HG03520 (cell line): ENCODE results near the gene RPLP1.

Experiments used
- ATAC-seq: cut with Tn5 transposase; IDR thresholded peaks from one replicate; pipeline ENCODE4 v1.9.1; 2021; ENCODE audit warnings: mild to moderate bottlenecking, moderate library complexity; ENCODE audit not compliant: unreplicated experiment

Gene RPLP1

GRCh38 chr15:69468241-69469121, 15.9 kb downstream of the RPLP1 start:
- no peak for ATAC-seq

GRCh38 chr15:69469467-69470201, 17.0 kb downstream of the RPLP1 start:
- ATAC-seq = no peak

- no peak for ATAC-seq
These were observed 19.4 kb downstream of the RPLP1 start for GRCh38 chr15:69472046-69472445.

- ATAC-seq = no peak
These were observed 19.9 kb downstream of the RPLP1 start for GRCh38 chr15:69472562-69472961.

GRCh38 chr15:69474291-69474690, 21.7 kb downstream of the RPLP1 start:
- no peak for ATAC-seq

GRCh38 chr15:69474846-69475455, 22.3 kb downstream of the RPLP1 start:
- ATAC-seq = no peak

GRCh38 chr15:69475769-69476358, 23.2 kb downstream of the RPLP1 start:
- ATAC-seq = no peak

GRCh38 chr15:69476704-69477473, 24.3 kb downstream of the RPLP1 start:
- ATAC-seq = no peak

GRCh38 chr15:69478259-69478781, 25.7 kb downstream of the RPLP1 start:
- ATAC-seq = no peak

GRCh38 chr15:69479081-69479480, 26.5 kb downstream of the RPLP1 start:
- no peak for ATAC-seq

GRCh38 chr15:69479971-69480370, 27.4 kb downstream of the RPLP1 start:
- no peak for ATAC-seq

GRCh38 chr15:69480932-69481331, 28.3 kb downstream of the RPLP1 start:
- no peak for ATAC-seq

- no peak for ATAC-seq
These were observed 30.2 kb downstream of the RPLP1 start for GRCh38 chr15:69482686-69483256.

GRCh38 chr15:69484837-69485236, 32.2 kb downstream of the RPLP1 start:
- ATAC-seq = no peak

- no peak for ATAC-seq
These were observed 34.0 kb downstream of the RPLP1 start for GRCh38 chr15:69486481-69487110.

- no peak for ATAC-seq
These were observed 36.5 kb downstream of the RPLP1 start for GRCh38 chr15:69489073-69489571.

GRCh38 chr15:69490356-69491037, 37.9 kb downstream of the RPLP1 start:
- no peak for ATAC-seq

GRCh38 chr15:69491038-69491505, 38.5 kb downstream of the RPLP1 start:
- ATAC-seq = no peak

- no peak for ATAC-seq
These were observed 40.8 kb downstream of the RPLP1 start for GRCh38 chr15:69493406-69493805.
